GM12878 (cell line): ENCODE data around the gene BAG3. TPM values are rescaled to one million over a fixed set of nuclear protein-coding genes. Genes with fewer than 3 reads are reported as not detected.
A peak's percentile ranks its signal among the peaks of the same experiment; 100 is the strongest.

ENCODE experiments used
- ATAC-seq: fragments of 200-7000 bp; cut with Tn5 transposase; 3 replicates; pipeline ENCODE4 v1.9.1; 2020; ENCODE audit warnings: mild to moderate bottlenecking, moderate library complexity
- BruUV-seq: library from RNA; stranded (reverse); fragments of 400-500 nt; replicated peaks from 2 replicates; lab custom pipeline; 2021; lab: Mats Ljungman, UMichigan
- CTCF ChIA-PET: fragments of 300-600 bp; sonication (Branson Sonifier 250); formaldehyde crosslinking; extraction: SDS; loops from one replicate; lab custom pipeline; 2021; ENCODE audit warnings: inconsistent platforms; lab: Yijun Ruan, JAX
- POLR2A ChIA-PET: fragments of 350-600 bp; formaldehyde crosslinking; extraction: SDS; loops from one replicate; lab custom pipeline; 2021; ENCODE audit warnings: inconsistent platforms; lab: Charles Lee
- RAD21 ChIA-PET: fragments of 300-600 bp; sonication (Branson Sonifier 250); formaldehyde crosslinking; loops from one replicate; lab custom pipeline; 2023; ENCODE audit warnings: antibody characterized with exemption; ENCODE audit not compliant: unreplicated experiment; lab: Charles Lee
- SMC1A ChIA-PET: fragments of 300-600 bp; sonication (Branson Sonifier 250); formaldehyde crosslinking; loops from one replicate; lab custom pipeline; 2023; ENCODE audit not compliant: unreplicated experiment, uncharacterized antibody; lab: Charles Lee
- DNase-seq: peaks from one replicate; pipeline ENCODE4 v3.0.0-alpha.2; 2011; ENCODE audit warnings: low read depth, low spot score
- FAIRE-seq: peaks from 3 replicates; lab custom pipeline; 2011; peaks lifted over from hg19 to GRCh38; lab: Jason Lieb, UNC
- H2AFZ ChIP-seq: 2 replicates; pipeline ENCODE4 v1.6.0; 2011; ENCODE audit warnings: low read depth, low read length, control low read depth; ENCODE audit not compliant: control insufficient read depth
- H3K27ac ChIP-seq: 2 replicates; pipeline ENCODE4 v1.5.1; 2011; ENCODE audit warnings: control low read depth; ENCODE audit not compliant: control insufficient read depth, insufficient read depth
- H3K27me3 ChIP-seq, 2 experiments: replicated peaks in 1 of 2; 2 replicates each; pipeline versions ENCODE4 v1.6.0 to v1.6.1; 2011; ENCODE audit warnings: low read length in 1 of 2; ENCODE audit not compliant: control insufficient read depth in 2 of 2, insufficient read depth in 2 of 2
- H3K36me3 ChIP-seq, 2 experiments: 2 replicates each; pipeline ENCODE4 v1.5.1; 2011; ENCODE audit warnings: low read length in 1 of 2; ENCODE audit not compliant: control insufficient read depth in 2 of 2, insufficient read depth in 2 of 2
- H3K4me1 ChIP-seq: 2 replicates; pipeline ENCODE4 v1.6.1; 2011; ENCODE audit warnings: mild to moderate bottlenecking, low read length, moderate library complexity, mixed read lengths; ENCODE audit not compliant: control insufficient read depth, insufficient read depth
- H3K4me2 ChIP-seq: 2 replicates; pipeline ENCODE4 v1.6.0; 2011; ENCODE audit warnings: control low read depth; ENCODE audit not compliant: control insufficient read depth, insufficient read depth
- H3K4me3 ChIP-seq: fragments of 200-600 bp; sonication (generic); 2 replicates; pipeline ENCODE4 v1.5.1; 2016
- H3K79me2 ChIP-seq: 2 replicates; pipeline ENCODE4 v1.6.0; 2011; ENCODE audit warnings: low read length; ENCODE audit not compliant: control insufficient read depth, insufficient read depth
- H3K9ac ChIP-seq: 2 replicates; pipeline ENCODE4 v1.8.0; 2011; ENCODE audit warnings: low read length, control low read depth, mixed read lengths; ENCODE audit not compliant: control insufficient read depth, insufficient read depth
- H3K9me3 ChIP-seq: replicated peaks from 3 replicates; pipeline ENCODE4 v1.5.1; 2011; ENCODE audit warnings: mild to moderate bottlenecking, low read length; ENCODE audit not compliant: control insufficient read depth, insufficient read depth
- H4K20me1 ChIP-seq: 2 replicates; pipeline ENCODE4 v1.6.0; 2011; ENCODE audit not compliant: control insufficient read depth, insufficient read depth
- BCL11A ChIP-seq: IDR thresholded peaks from 2 replicates; pipeline ENCODE4 v1.6.1; 2011; ENCODE audit warnings: low read depth, low read length
- CEBPZ ChIP-seq: fragments of 150-350 bp; IDR thresholded peaks from 2 replicates; pipeline ENCODE4 v1.6.1; 2016; ENCODE audit warnings: low read depth, low read length
- ELK1 ChIP-seq: IDR thresholded peaks from 2 replicates; pipeline ENCODE4 v1.6.1; 2012; ENCODE audit warnings: low read depth, low read length, improper control_type of control experiment
- EZH2 ChIP-seq: IDR thresholded peaks from 2 replicates; pipeline ENCODE4 v1.6.1; 2012; ENCODE audit warnings: low read depth, mild to moderate bottlenecking, control low read depth, inconsistent platforms, low read length, borderline replicate concordance; ENCODE audit not compliant: control insufficient read depth
- GATAD2B ChIP-seq: fragments of 450-650 bp; conservative IDR thresholded peaks from 2 replicates; pipeline ENCODE4 v1.6.1; 2017; ENCODE audit warnings: low read depth, mild to moderate bottlenecking, moderate library complexity
- IKZF2 ChIP-seq, 2 experiments: fragments of 450-650 bp; IDR thresholded peaks; 2 replicates each; pipeline ENCODE4 v1.6.1; 2017; ENCODE audit warnings: mild to moderate bottlenecking in 2 of 2, moderate library complexity in 2 of 2
- IRF3 ChIP-seq: fragments of 450-650 bp; IDR thresholded peaks from 2 replicates; pipeline ENCODE4 v1.6.1; 2014; ENCODE audit warnings: mild to moderate bottlenecking
- JUNB ChIP-seq: IDR thresholded peaks from 2 replicates; pipeline ENCODE4 v1.6.1; 2016; ENCODE audit warnings: antibody characterized with exemption, mild to moderate bottlenecking
- MTA3 ChIP-seq: IDR thresholded peaks from 2 replicates; pipeline ENCODE4 v1.6.1; 2012; ENCODE audit warnings: low read length, inconsistent platforms, borderline replicate concordance
- NFXL1 ChIP-seq: fragments of 450-650 bp; IDR thresholded peaks from 2 replicates; pipeline ENCODE4 v1.6.1; 2017; ENCODE audit warnings: antibody characterized with exemption, mild to moderate bottlenecking, borderline replicate concordance
- NR2C1 ChIP-seq: fragments of 450-650 bp; IDR thresholded peaks from 2 replicates; pipeline ENCODE4 v1.6.1; 2017; ENCODE audit warnings: antibody characterized with exemption, mild to moderate bottlenecking, moderate library complexity
- POLR2A ChIP-seq: IDR thresholded peaks from 2 replicates; pipeline ENCODE4 v1.6.1; 2011; ENCODE audit warnings: low read depth, mild to moderate bottlenecking, low read length
- RAD51 ChIP-seq: fragments of 450-650 bp; IDR thresholded peaks from 2 replicates; pipeline ENCODE4 v1.6.1; 2016; ENCODE audit warnings: moderate library complexity, mild to moderate bottlenecking, inconsistent platforms
- TCF7 ChIP-seq: IDR thresholded peaks from 2 replicates; pipeline ENCODE4 v1.6.1; 2014; ENCODE audit warnings: antibody characterized with exemption, borderline replicate concordance
- WRNIP1 ChIP-seq: IDR thresholded peaks from 2 replicates; pipeline ENCODE4 v1.6.1; 2011; ENCODE audit warnings: low read depth, low read length, improper control_type of control experiment, borderline replicate concordance
- YBX1 ChIP-seq: fragments of 450-650 bp; IDR thresholded peaks from 2 replicates; pipeline ENCODE4 v1.6.1; 2016; ENCODE audit warnings: antibody characterized with exemption
- WGBS: methylation state at CpG from one replicate; pipeline ENCODE4 v1.1.6; 2016; ENCODE audit warnings: low lambda C conversion rate; ENCODE audit not compliant: insufficient replicate concordance, insufficient coverage; ENCODE audit errors: missing lambda C conversion rate; 5-methylcytosine and 5-hydroxymethylcytosine counted together
- in situ Hi-C: fragments of 300-500 bp; cut with MboI; formaldehyde crosslinking; loops from 9 replicates; pipeline ENCODE4 v1.14.3; 2018; ENCODE audit warnings: mixed read lengths
- intact Hi-C: fragments of 100-400 bp; cut with micrococcal nuclease; formaldehyde crosslinking; loops from one replicate; pipeline ENCODE4 v1.14.2; 2022; ENCODE audit not compliant: unreplicated experiment
- polyA plus RNA-seq, 11 experiments: library from polyadenylated mRNA; depleted of rRNA in 4 of 11; unstranded in 6 of 11; stranded (reverse) in 5 of 11; fragments of >200 nt; fragmentation: Nextera tagmentation in 4 of 11; fragmentation: Illumina TruSeq in 1 of 11; extraction: Ambion mirVana in 4 of 11; extraction: Trizol in 1 of 11; gene quantifications; 1 replicate in 1 of 11; 2 replicates in 10 of 11; pipeline versions ENCODE4 v1.2.1 to v1.2.3, GENCODE V29; 2011 to 2016; ENCODE audit warnings: inconsistent platforms in 2 of 11, missing spikeins in 2 of 11, low read depth in 1 of 11
- total RNA-seq, 4 experiments: library from RNA; depleted of rRNA in 3 of 4; stranded (reverse); fragments of >200 nt in 3 of 4; fragmentation: Illumina TruSeq in 1 of 4; extraction: Trizol in 1 of 4; gene quantifications; 2 replicates each; pipeline versions ENCODE4 v1.2.1 to v1.2.3, GENCODE V29; 2013 to 2021

The BAG3 gene
- total and polyA plus RNA-seq, 10 of the 15 experiments (the other 5 are each of a cell fraction or from before 2014, with no cell fraction given), result 0.71 to 14.1 (median 4.3) TPM

- ChIA-PET RAD21 (interaction anchor here (0.6 kb wide), 1 partner anchor 205 kb away, joined by 3 read pairs; no protein-coding TSS in a partner anchor), CTCF (interaction anchor here (2.7 kb wide), 1 partner anchor 56 kb away, joined by 7 read pairs; no protein-coding TSS in a partner anchor), POLR2A (no interaction called here), SMC1A (no interaction called here)
- H3K4me3 ChIP-seq, result no peak overlapping the region
- TF ChIP-seq ELK1 (no peak), EZH2 (no peak), NFXL1 (no peak), TCF7 (no peak), IKZF2 (IDR thresholded peaks at IDR 0.05) (no peak), JUNB (no peak), GATAD2B (no peak), WRNIP1 (no peak), POLR2A (no peak), MTA3 (no peak), RAD51 (no peak), BCL11A (no peak), YBX1 (no peak), CEBPZ (no peak), IRF3 (no peak), NR2C1 (no peak)
- in situ Hi-C loops, result no loop called here
- peaks cover 0 to 1% of the 10 kb centered on the region in 2 experiments; a peak in 1 of 4 replicates for H3K36me3 ChIP-seq
- BruUV-seq, result no TSS peak
- no peak for FAIRE-seq
- no peak for DNase-seq
- no peaks in the 10 kb centered on the region for H3K79me2 ChIP-seq
- peak; percentile 12; the same call in 2 of the 3 replicates for ATAC-seq
- no peak overlapping the region for H3K4me2 ChIP-seq
- no peaks in the 10 kb centered on the region for H3K4me1 ChIP-seq
- H3K9ac ChIP-seq, result no peak overlapping the region
- 68% methylated on average over 13 of the region's 13 CpGs for WGBS
- no peak overlapping the region for H3K27ac ChIP-seq
- H4K20me1 ChIP-seq, result no peaks in the 10 kb centered on the region
- no peak overlapping the region for H2AFZ ChIP-seq
- intact Hi-C loops, result no loop called here
- no peaks in the 10 kb centered on the region for H3K9me3 ChIP-seq
- H3K27me3 ChIP-seq, result no peaks in the 10 kb centered on the region
These were observed 7.1 kb downstream of the BAG3 start for GRCh38 chr10:119658274-119658673.
